ENCODE measurements around the gene PIGN. TPM values are rescaled to one million over a fixed set of nuclear protein-coding genes. Genes with fewer than 3 reads are reported as not detected.

PIGN gene
- total and polyA plus RNA-seq, 2 donors (not counting 3 experiments of a cell fraction or from before 2014, with no cell fraction given): 13.7 to 26.1 TPM

DNA sequence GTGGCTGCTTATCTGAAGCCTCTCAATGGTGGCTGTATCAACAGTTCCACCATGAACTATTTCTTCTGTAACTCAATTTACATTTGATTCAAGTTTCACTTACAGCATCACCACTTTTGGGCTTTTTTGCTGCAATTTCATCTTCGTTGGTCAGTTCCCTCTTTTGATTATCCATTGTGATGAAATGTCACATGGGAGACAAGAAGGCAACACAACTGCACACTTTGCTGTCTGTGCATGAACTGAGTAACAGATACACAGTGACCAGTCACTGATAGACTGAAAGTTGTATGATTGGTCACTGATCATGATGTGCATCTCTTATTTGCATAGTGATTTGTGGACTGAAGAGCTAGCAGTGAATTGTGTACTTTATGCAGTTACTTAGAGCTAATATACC lies 163.3 kb downstream of the PIGN start:
- Histone ChIP-seq H3K4me2 (ENCODE audit: insufficient read depth, low read length) (no peak overlapping the region), H3K9me3 (replicated peaks; ENCODE audit: control insufficient read depth, insufficient read depth, low read length) (no peaks in the 10 kb centered on the region), H3K4me3 (replicated peaks in 1 of 3; ENCODE audit: insufficient read depth in 1 of 3, low read depth in 1 of 3, low read length in 3 of 3) (no peak overlapping the region), H3K4me1 (ENCODE audit: control insufficient read depth, extremely low read depth, insufficient read depth, low read length) (peaks cover 2% of the 10 kb centered on the region), H2AFZ (ENCODE audit: low read depth, low read length) (no peak overlapping the region), H3K9me1 (replicated peaks; ENCODE audit: control insufficient read depth, extremely low read depth, insufficient read depth, low read length) (no peaks in the 10 kb centered on the region), H3K9ac (replicated peaks; ENCODE audit: extremely low read depth, insufficient read depth, low read length) (no peak overlapping the region), H4K20me1 (replicated peaks; ENCODE audit: control insufficient read depth, extremely low read depth, insufficient read depth, low read length) (no peaks in the 10 kb centered on the region), H3K79me2 (ENCODE audit: control insufficient read depth, insufficient read depth, low read length) (no peaks in the 10 kb centered on the region), H3K27me3 (ENCODE audit: control insufficient read depth in 2 of 2, insufficient read depth in 2 of 2, low read length in 2 of 2) (no peaks in the 10 kb centered on the region), H3K36me3 (ENCODE audit: control insufficient read depth in 2 of 2, extremely low read depth in 1 of 2, insufficient read depth in 2 of 2, low read length in 2 of 2) (no peaks in the 10 kb centered on the region), H3K27ac (ENCODE audit: insufficient read depth, low read depth, low read length) (no peak overlapping the region)
- CTCF ChIA-PET: interaction anchor here (1.2 kb wide), 1 partner anchor 31 kb away, joined by 3 read pairs; no protein-coding TSS in a partner anchor
- BruUV-seq (replicated peaks): no TSS peak
- intact Hi-C loops (cut with micrococcal nuclease): no loop called here
- no peak for TF ChIP-seq FOS (IDR thresholded peaks at IDR 0.05; ENCODE audit: borderline replicate concordance, insufficient read depth, low read length)
- TF ChIP-seq CTCF (IDR thresholded peaks at IDR 0.05; ENCODE audit: extremely low read depth in 1 of 2, insufficient read depth in 1 of 2, low read depth in 1 of 2, low read length in 2 of 2): no peak
- TF ChIP-seq, protein P1, sequence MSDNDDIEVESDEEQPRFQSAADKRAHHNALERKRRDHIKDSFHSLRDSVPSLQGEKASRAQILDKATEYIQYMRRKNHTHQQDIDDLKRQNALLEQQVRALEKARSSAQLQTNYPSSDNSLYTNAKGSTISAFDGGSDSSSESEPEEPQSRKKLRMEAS (IDR thresholded peaks at IDR 0.05; ENCODE audit: insufficient read depth, insufficient read length): no peak
- FAIRE-seq (no peak), DNase-seq (ENCODE audit: low read depth, low spot score) (no peak)
- POLR2A ChIA-PET: no interaction called here
- dilution Hi-C loops (cut with MboI; ENCODE audit: extremely low pct_ligation_motif_present, low sequenced_read_pairs): no loop called here

GRCh38 chr18:62018759-62019041 lies 168.2 kb downstream of the PIGN start:
- H3K4me3 ChIP-seq (replicated peaks in 1 of 3; ENCODE audit: insufficient read depth in 1 of 3, low read depth in 1 of 3, low read length in 3 of 3): no peak overlapping the region
- no peaks in the 10 kb centered on the region for H3K4me1 ChIP-seq (ENCODE audit: control insufficient read depth, extremely low read depth, insufficient read depth, low read length)
- ChIA-PET POLR2A (no interaction called here), CTCF (no interaction called here)
- DNase-seq (ENCODE audit: low read depth, low spot score) (no peak), FAIRE-seq (no peak)
- H3K9me1 ChIP-seq (replicated peaks; ENCODE audit: control insufficient read depth, extremely low read depth, insufficient read depth, low read length): no peaks in the 10 kb centered on the region
- H3K79me2 ChIP-seq (ENCODE audit: control insufficient read depth, insufficient read depth, low read length): no peaks in the 10 kb centered on the region
- no peaks in the 10 kb centered on the region for H4K20me1 ChIP-seq (replicated peaks; ENCODE audit: control insufficient read depth, extremely low read depth, insufficient read depth, low read length)
- no peak overlapping the region for H3K27ac ChIP-seq (ENCODE audit: insufficient read depth, low read depth, low read length)
- no peaks in the 10 kb centered on the region for H3K27me3 ChIP-seq (ENCODE audit: control insufficient read depth in 2 of 2, insufficient read depth in 2 of 2, low read length in 2 of 2)
- H3K4me2 ChIP-seq (ENCODE audit: insufficient read depth, low read length): no peak overlapping the region
- intact Hi-C loops (cut with micrococcal nuclease): no loop called here
- TF ChIP-seq POLR2AphosphoS5 (IDR thresholded peaks at IDR 0.05; ENCODE audit: insufficient read depth, low read depth, low read length): no peak
- no peak for TF ChIP-seq FOS (IDR thresholded peaks at IDR 0.05; ENCODE audit: borderline replicate concordance, insufficient read depth, low read length)
- TF ChIP-seq GATA2 (IDR thresholded peaks at IDR 0.05; ENCODE audit: insufficient read depth, insufficient read length, low read depth, low read length): no peak
- TF ChIP-seq, protein P1 (IDR thresholded peaks at IDR 0.05; ENCODE audit: insufficient read depth, insufficient read length): no peak
- no peak for TF ChIP-seq CTCF (IDR thresholded peaks at IDR 0.05; ENCODE audit: extremely low read depth in 1 of 2, insufficient read depth in 1 of 2, low read depth in 1 of 2, low read length in 2 of 2)
- TF ChIP-seq EZH2 (IDR thresholded peaks at IDR 0.05; ENCODE audit: borderline replicate concordance, low read depth, low read length, severe bottlenecking): no peak
- no peak for TF ChIP-seq POLR2A (IDR thresholded peaks at IDR 0.05; ENCODE audit: low read depth, low read length)
- no peak for TF ChIP-seq JUN (IDR thresholded peaks at IDR 0.05; ENCODE audit: borderline replicate concordance, insufficient read depth, insufficient read length, low read depth)
- TF ChIP-seq MYC (IDR thresholded peaks at IDR 0.05; ENCODE audit: low read depth, low read length): no peak
- H3K9ac ChIP-seq (replicated peaks; ENCODE audit: extremely low read depth, insufficient read depth, low read length): no peak overlapping the region
- dilution Hi-C loops (cut with MboI; ENCODE audit: extremely low pct_ligation_motif_present, low sequenced_read_pairs): no loop called here
- no peaks in the 10 kb centered on the region for H3K9me3 ChIP-seq (replicated peaks; ENCODE audit: control insufficient read depth, insufficient read depth, low read length)
- H2AFZ ChIP-seq (ENCODE audit: low read depth, low read length): no peak overlapping the region
- no peaks in the 10 kb centered on the region for H3K36me3 ChIP-seq (ENCODE audit: control insufficient read depth in 2 of 2, extremely low read depth in 1 of 2, insufficient read depth in 2 of 2, low read length in 2 of 2)
- BruUV-seq (replicated peaks): no TSS peak

Data from endothelial cell of umbilical vein (primary cell).